Astrocyte of the spinal cord (primary cell): ENCODE measurements around the gene APOL2.
"Not testable (repeated sequence)": the region's sequence is repeated elsewhere in the genome, so short reads cannot be mapped to it uniquely, and the experiment has no call there.

Experiments used
- DNase-seq: peaks from one replicate; pipeline ENCODE4 v3.0.0; 2011; ENCODE audit warnings: low read depth, low spot score
- H3K4me3 ChIP-seq: 2 replicates; pipeline ENCODE4 v1.5.1; 2011; ENCODE audit warnings: low read depth, mild to moderate bottlenecking, low read length, moderate library complexity
- in situ Hi-C: cut with HindIII; loops from 2 replicates; pipeline ENCODE4 v1.10.0; 2017; ENCODE audit warnings: low sequenced_read_pairs
- TF ChIP-seq, protein P1 (sequence below): IDR thresholded peaks from 2 replicates; pipeline ENCODE4 v1.5.1; 2012; ENCODE audit warnings: low read depth, mild to moderate bottlenecking, low read length, inconsistent platforms

The APOL2 gene

DNA sequence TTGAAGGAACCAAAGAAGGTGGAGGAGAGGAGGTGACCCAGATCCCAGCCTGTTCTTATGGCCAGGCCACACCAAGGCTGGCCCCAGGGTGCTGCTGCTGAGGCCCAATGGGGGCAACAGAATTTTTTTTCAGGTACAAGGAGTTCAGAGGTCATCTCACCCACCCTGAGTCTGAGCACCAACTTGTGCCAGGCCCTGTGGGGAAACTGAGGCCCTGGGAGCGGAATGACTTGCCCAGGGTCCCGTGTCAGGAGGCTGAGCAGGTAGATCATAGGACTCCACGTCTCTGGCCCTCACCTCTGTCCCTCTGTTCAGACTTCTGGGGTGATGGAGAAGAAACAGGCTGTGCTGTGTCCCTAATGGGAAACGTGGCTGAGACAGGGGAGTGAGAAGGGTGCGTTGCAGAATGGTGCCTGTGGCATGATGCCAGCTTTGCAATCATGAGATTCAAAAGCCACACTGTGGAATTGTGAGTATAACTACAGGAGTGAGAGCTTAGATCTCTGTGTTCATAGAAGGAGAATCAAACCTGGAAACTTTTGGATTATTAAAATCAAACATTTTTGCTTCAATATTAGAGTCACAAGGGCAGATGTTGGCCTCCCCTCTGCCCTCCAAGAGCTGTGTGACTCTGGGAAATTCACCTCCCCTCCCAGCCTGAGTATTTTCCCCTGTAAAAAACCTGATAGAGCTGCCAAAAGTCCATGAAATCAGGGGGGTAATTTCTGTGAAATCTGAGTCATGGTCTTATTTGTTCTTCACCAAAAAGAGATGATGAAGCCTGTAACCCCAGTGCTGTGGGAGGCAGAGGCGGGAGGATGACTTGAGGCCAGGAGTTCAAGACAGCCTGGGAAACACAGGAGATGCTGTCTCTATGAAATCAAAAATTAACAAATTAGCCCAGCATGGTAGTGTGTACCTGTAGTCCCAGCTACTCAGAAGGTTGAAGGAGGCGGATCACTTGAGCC lies 14.5 kb upstream of the APOL2 start:
- no peak for DNase-seq
- TF ChIP-seq, protein P1, sequence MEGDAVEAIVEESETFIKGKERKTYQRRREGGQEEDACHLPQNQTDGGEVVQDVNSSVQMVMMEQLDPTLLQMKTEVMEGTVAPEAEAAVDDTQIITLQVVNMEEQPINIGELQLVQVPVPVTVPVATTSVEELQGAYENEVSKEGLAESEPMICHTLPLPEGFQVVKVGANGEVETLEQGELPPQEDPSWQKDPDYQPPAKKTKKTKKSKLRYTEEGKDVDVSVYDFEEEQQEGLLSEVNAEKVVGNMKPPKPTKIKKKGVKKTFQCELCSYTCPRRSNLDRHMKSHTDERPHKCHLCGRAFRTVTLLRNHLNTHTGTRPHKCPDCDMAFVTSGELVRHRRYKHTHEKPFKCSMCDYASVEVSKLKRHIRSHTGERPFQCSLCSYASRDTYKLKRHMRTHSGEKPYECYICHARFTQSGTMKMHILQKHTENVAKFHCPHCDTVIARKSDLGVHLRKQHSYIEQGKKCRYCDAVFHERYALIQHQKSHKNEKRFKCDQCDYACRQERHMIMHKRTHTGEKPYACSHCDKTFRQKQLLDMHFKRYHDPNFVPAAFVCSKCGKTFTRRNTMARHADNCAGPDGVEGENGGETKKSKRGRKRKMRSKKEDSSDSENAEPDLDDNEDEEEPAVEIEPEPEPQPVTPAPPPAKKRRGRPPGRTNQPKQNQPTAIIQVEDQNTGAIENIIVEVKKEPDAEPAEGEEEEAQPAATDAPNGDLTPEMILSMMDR, result no peak
- no peak overlapping the region for H3K4me3 ChIP-seq
- in situ Hi-C loops, result no loop called here

DNA sequence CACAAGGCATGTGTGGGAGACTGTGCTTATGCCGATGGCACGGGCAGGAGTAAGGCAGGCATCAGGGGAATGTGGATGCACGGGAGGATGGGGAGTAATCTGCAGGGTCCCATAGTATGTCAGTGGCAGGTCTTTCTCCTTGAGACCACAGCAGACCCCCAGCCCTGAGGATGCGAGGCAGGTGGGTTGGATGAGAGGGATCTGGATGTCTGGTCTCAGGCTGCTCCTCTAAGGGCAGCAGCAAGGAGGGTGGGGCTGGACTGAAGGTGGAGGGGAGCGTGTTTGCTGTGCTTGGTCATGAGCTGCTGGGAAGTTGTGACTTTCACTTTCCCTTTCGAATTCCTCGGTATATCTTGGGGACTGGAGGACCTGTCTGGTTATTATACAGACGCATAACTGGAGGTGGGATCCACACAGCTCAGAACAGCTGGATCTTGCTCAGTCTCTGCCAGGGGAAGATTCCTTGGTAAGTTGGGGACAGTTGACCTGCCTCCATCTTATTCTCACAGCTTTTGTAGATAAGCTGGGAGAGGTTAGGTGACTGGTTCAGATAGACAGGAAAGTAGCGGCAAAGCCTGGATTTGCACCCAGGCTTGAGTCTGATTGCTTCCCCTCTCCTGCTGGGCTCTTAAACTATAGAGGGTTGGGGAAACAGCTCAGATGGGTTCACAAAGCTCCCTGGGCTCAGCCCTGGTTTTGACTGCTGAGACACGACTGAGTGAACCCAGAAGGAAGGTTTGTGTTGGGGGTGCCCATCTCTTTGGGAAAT lies 13.6 kb upstream of the APOL2 start, which contains the start of gene APOL1:
Gene APOL1, plus strand, starts transcription at position 380 of the 769 bp plus-strand sequence. CDS start 1,823 bp downstream, outside the sequence.
- in situ Hi-C loops, result no loop called here
- no peak for DNase-seq
- peak within 1 kb of the TSS; percentile 13 for H3K4me3 ChIP-seq
- TF ChIP-seq, protein P1, result no peak

DNA sequence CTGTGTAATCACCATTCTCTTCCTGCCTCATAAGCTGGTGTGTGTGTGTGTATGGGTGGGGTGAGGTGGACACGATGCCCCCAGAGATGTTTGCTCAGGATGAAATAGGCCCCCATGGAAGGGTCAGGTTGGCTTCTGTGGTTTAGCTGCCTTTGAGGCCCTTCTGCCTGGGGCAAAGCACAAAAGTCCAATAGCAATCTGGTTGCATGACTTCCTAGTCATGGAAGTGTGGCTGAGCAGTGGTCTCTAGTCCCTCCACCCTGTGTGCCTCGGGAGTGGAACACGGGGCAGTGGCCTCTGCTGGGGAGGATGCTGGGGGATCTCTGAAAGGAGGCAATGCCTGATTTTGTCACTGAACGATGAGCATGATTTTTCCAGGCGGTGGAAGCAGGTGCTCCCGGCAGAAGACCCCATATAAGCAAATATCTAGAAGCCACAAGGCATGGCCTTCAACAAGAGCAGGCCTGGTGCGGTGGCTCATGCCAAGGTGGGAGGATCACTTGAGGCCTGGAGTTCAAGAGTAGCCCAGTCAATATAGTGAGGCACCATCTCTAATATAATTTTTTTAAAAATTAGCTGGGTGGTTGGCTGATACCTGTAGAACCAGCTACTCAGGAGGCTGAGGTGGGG lies 12.8 kb upstream of the APOL2 start:
- H3K4me3 ChIP-seq, DNase-seq, in situ Hi-C loops: not testable (repeated sequence)

DNA sequence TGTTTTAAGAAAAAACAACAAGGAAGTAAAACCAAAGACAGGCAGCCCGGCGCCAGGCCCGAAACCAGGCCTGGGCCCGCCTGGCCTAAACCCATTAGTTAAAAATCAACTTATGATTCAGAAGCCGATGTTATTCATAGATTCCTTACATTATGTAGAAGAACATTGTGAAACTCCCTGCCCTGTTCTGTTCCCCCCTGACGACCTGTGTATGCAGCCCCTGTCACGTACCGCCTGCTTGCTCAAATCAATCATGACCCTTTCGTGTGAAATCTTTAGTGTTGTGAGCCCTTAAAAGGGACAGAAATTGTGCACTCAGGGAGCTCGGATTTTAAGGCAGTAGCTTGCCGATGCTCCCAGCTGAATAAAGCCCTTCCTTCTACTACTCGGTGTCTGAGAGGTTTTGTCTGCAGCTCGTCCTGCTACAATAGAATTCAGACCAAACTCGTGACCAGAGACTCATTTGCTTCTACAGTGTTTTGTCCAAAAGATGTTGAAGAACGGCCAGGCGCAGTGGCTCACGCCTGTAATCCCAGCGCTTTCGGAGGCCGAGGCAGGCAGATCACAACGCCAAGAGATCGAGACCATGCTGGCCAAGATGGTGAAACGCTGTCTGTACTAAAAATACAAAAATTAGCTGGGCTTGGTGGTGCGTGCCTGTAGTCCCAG lies 11.1 kb upstream of the APOL2 start:
- H3K4me3 ChIP-seq, DNase-seq, in situ Hi-C loops: not testable (repeated sequence)

DNA sequence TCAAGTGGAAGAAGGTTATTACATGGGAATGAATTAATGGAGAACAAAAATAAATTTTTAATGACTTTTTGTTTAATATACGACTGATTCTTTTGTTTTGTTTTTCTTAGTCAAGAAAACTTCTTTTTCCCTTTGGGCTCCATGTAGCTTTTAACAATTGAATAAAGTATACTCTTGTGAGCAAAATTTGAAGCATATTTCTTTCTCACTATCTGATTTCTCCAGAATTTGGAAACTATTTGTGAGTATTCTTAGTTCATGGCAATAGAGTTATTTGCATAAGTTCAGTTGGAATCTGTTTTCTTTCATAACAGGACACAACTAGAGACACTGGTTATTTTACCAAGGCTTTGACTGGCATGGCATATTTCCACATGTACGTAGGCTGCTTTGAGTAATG lies 9.8 kb upstream of the APOL2 start:
- in situ Hi-C loops, result no loop called here
- no peak overlapping the region for H3K4me3 ChIP-seq
- TF ChIP-seq, protein P1, result no peak
- no peak for DNase-seq

DNA sequence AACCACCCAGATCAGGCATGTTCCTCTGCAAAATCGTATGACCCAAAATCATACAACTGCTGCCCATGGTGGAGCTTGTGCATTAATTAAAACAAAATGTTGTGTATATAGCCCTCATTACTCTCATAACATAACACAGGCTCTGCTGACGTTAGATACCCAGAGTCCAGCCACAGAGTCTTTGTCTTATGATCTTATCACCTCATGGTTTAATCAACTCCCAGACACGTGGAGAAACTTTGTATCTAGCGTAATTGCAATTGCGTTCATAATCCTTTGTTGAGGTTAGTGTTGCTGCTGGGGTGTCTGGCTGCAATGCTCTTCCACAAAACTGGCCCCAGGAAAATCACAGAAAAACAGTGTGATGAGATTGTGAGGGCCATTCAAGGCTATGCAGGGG lies 8.6 kb upstream of the APOL2 start:
- in situ Hi-C loops, result no loop called here
- TF ChIP-seq, protein P1, result no peak
- DNase-seq, result no peak
- H3K4me3 ChIP-seq, result no peak overlapping the region

DNA sequence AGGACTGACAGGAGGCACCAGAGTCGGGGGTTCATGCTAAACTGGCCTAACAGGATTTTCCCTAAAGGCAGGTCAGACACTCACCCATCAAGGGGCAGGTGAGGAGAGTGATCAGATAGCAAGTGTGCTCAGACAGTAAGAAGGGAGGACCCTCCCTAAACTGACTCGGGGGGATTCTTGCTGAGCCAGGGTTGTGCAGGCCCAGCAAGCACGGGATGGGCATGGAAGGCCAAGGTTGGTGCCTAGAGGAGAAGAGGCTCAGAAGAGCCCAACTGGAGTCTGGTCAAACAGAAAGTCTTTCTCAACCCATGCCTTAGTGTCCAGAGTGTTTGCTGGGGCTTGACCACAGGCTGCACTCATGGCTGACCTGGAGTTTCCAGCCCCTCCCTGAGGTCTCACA lies 7.4 kb upstream of the APOL2 start:
- TF ChIP-seq, protein P1, result no peak
- H3K4me3 ChIP-seq, result no peak overlapping the region
- in situ Hi-C loops, result no loop called here
- DNase-seq, result no peak
